Measurements from ENCODE around the gene DNAJB11. TPM values are rescaled to one million over a fixed set of nuclear protein-coding genes. Genes with fewer than 3 reads are reported as not detected.

The DNAJB11 gene
- total RNA-seq, 1 donor from 2014 or later: 63.4 TPM

DNA sequence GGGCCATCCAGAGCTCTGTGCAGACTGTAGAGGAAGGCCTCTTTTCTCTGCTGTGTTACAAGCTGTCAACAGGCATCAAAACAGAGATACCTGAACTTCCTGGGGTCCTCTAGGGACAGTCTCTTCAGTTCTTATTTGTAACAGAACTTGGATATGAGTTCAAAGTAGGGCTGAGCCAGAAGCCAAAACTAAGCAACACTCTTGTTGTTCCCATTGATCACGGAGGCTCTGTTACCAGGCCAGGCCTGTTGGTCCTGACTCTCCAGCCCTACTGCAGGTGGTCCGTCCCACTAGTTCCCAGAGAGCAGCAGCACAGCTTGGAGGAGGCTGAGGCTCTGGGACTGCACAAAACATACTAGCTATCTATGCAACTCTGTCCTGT lies 29.3 kb downstream of the DNAJB11 start:
- peak overlapping the region; percentile 71 for H3K27ac Mint-ChIP-seq
- no peaks in the 10 kb centered on the region for H3K36me3 Mint-ChIP-seq
- H3K27me3 Mint-ChIP-seq: peaks cover 2% of the 10 kb centered on the region
- peaks cover 6% of the 10 kb centered on the region for H3K4me1 Mint-ChIP-seq (ENCODE audit: unreplicated experiment)
- TF ChIP-seq, protein P1, sequence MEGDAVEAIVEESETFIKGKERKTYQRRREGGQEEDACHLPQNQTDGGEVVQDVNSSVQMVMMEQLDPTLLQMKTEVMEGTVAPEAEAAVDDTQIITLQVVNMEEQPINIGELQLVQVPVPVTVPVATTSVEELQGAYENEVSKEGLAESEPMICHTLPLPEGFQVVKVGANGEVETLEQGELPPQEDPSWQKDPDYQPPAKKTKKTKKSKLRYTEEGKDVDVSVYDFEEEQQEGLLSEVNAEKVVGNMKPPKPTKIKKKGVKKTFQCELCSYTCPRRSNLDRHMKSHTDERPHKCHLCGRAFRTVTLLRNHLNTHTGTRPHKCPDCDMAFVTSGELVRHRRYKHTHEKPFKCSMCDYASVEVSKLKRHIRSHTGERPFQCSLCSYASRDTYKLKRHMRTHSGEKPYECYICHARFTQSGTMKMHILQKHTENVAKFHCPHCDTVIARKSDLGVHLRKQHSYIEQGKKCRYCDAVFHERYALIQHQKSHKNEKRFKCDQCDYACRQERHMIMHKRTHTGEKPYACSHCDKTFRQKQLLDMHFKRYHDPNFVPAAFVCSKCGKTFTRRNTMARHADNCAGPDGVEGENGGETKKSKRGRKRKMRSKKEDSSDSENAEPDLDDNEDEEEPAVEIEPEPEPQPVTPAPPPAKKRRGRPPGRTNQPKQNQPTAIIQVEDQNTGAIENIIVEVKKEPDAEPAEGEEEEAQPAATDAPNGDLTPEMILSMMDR (conservative IDR thresholded peaks at IDR 0.05): no peak
- no peak for DNase-seq (ENCODE audit: extremely low spot score, unreplicated experiment)
- H3K9me3 Mint-ChIP-seq: no peaks in the 10 kb centered on the region
- no peak overlapping the region for H3K4me3 Mint-ChIP-seq

DNA sequence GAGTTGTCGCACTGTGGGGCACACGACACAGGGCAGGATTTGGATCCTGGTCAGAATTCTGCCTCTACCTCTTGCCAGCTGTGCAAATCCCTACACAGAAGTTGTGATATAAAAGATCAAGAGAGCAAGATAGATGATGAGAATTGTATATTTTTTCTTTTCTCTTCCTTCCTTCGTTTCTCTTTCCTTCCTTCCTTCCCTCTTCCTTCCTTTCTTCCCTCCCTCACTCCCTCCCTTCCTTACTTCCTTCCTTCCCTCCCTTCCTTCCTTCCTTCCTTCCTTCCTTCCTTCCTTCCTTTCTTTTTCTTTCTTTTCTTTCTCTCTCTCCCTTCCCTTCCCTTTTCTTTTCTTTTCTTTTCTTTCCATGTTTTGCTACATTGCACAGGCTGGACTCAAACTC lies 30.4 kb downstream of the DNAJB11 start:
- H3K9me3 Mint-ChIP-seq: no peaks in the 10 kb centered on the region

DNA sequence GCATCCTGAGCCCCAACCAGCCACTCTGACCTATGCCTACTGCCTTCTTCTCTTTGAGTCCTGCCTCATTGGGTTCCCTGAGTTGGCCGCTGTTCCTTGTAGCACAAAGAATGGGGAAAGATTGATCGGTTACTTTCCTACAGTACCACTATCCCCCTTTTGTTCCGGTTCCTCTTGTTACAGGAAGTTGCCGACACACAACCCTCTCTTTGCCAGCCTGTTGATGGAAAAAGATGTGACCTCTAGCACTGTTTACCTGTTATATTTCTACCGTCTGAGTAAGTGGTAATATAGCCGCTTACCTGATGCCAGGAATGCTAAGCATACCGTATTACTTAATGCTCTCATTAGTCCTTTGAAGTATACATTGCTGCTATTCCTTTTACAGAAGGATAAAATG lies 32.6 kb downstream of the DNAJB11 start:
- H3K9me3 Mint-ChIP-seq: no peaks in the 10 kb centered on the region
- peaks cover 12% of the 10 kb centered on the region for H3K27me3 Mint-ChIP-seq
- no peaks in the 10 kb centered on the region for H3K4me1 Mint-ChIP-seq (ENCODE audit: unreplicated experiment)
- no peak overlapping the region for H3K27ac Mint-ChIP-seq
- H3K36me3 Mint-ChIP-seq: no peaks in the 10 kb centered on the region
- DNase-seq (ENCODE audit: extremely low spot score, unreplicated experiment): no peak
- no peak overlapping the region for H3K4me3 Mint-ChIP-seq
- TF ChIP-seq, protein P1 (conservative IDR thresholded peaks at IDR 0.05): no peak

More for the DNA sequence above, 30.4 kb downstream of the DNAJB11 start:
- Mint-ChIP-seq H3K36me3 (no peaks in the 10 kb centered on the region), H3K27ac (no peak overlapping the region), H3K4me3 (no peak overlapping the region), H3K4me1 (ENCODE audit: unreplicated experiment) (peaks cover 6% of the 10 kb centered on the region), H3K27me3 (peaks cover 8% of the 10 kb centered on the region)
- TF ChIP-seq, protein P1 (conservative IDR thresholded peaks at IDR 0.05): no peak
- no peak for DNase-seq (ENCODE audit: extremely low spot score, unreplicated experiment)

DNA sequence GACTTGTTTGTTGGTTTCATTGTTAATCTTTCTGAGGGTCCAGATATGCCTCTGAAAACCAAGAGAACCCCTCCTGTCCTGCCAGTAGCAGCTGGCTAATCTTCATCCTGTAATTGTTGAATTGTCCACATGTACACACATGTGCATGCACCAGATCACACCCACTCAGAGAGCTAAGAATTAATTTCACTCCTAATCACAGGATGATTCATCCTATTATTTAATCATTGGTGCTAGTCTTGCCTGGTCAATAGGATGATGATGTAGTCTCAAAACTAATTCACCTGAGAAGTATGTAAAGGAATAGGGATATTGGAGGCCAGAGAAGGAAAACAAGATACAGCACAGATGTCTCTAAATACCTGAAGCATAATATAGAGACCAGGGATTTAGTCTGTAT lies 34.6 kb downstream of the DNAJB11 start:
- Mint-ChIP-seq H3K4me1 (ENCODE audit: unreplicated experiment) (no peaks in the 10 kb centered on the region), H3K27me3 (peaks cover 15% of the 10 kb centered on the region), H3K9me3 (no peaks in the 10 kb centered on the region), H3K27ac (no peak overlapping the region), H3K4me3 (no peak overlapping the region), H3K36me3 (no peaks in the 10 kb centered on the region)
- DNase-seq (ENCODE audit: extremely low spot score, unreplicated experiment): no peak
- TF ChIP-seq, protein P1 (conservative IDR thresholded peaks at IDR 0.05): no peak

DNA sequence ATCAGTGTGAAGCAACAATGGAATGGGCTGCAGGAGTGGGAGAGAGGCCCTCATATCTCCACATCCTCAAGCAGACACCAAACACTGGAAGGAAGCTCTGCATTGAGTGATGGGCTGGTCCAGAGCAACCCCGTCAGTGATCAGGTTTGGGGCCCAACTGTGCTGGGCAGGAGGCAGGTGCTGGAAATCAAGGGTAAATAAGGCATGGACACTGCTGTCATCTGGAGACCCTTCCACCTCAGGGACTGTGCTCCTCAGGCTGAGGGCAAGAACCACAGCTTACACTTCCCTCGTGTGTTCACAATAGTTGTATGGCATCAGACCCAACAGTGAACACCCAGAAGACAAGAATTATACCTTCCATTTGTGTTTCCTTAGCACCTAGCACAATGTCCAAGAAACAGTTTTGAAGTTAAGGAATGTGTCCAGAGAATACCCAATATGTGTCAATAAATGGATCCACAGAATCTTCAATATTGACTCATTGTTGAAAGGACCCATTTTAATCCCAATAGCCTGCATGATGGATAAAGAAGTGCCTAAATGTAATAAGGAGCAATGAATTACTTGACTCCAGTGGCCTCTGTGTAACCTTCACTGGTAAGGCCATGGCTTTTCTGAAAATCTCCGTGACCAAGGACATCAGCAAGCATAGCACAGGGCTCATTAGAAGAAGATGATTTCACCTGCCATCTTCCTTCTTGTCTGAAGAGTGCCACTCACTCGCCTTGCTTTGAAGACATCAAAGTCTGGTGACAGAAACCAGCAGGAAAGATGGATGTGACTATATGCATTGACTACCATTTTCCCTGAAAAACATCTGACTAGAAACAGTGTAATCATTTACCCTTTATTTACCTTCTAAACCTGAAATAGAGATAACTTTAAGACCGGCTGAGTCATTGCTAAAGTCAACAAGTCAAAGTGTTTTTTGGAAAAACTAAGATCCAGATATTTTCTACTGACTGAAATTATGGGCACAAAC lies 35.3 kb downstream of the DNAJB11 start:
- no peak for DNase-seq (ENCODE audit: extremely low spot score, unreplicated experiment)

More for the DNA sequence above, 35.3 kb downstream of the DNAJB11 start:
- Mint-ChIP-seq H3K4me1 (ENCODE audit: unreplicated experiment) (no peaks in the 10 kb centered on the region), H3K27ac (peak overlapping the region; percentile 44), H3K27me3 (peaks cover 15% of the 10 kb centered on the region), H3K4me3 (no peak overlapping the region), H3K36me3 (no peaks in the 10 kb centered on the region), H3K9me3 (no peaks in the 10 kb centered on the region)
- TF ChIP-seq, protein P1 (conservative IDR thresholded peaks at IDR 0.05): no peak

Data from type B pancreatic cell (in vitro differentiated cells).